GOT3 (cell line): ENCODE results near the gene HAPSTR1.

Experiments
- DNase-seq: peaks from one replicate; lab custom pipeline; 2025; ENCODE audit warnings: mixed read lengths; lab: John Stamatoyannopoulos, UW

HAPSTR1 gene

GRCh38 chr16:9096416-9096952, 5.0 kb downstream of the HAPSTR1 start:
- no peak for DNase-seq

- no peak for DNase-seq
These were observed 6.1 kb downstream of the HAPSTR1 start for GRCh38 chr16:9097266-9098219.

GRCh38 chr16:9098377-9099090, 7.1 kb downstream of the HAPSTR1 start:
- no peak for DNase-seq

- DNase-seq = no peak
These were observed 7.7 kb downstream of the HAPSTR1 start for GRCh38 chr16:9099131-9099625.

- no peak for DNase-seq
These were observed 10.9 kb downstream of the HAPSTR1 start for GRCh38 chr16:9102379-9102778.

GRCh38 chr16:9102943-9103342, 11.5 kb downstream of the HAPSTR1 start:
- DNase-seq = no peak

- DNase-seq = no peak
These were observed 12.1 kb downstream of the HAPSTR1 start for GRCh38 chr16:9103546-9103945.

- no peak for DNase-seq
These were observed 13.7 kb downstream of the HAPSTR1 start for GRCh38 chr16:9105189-9105588.

- DNase-seq = no peak
These were observed 15.9 kb downstream of the HAPSTR1 start for GRCh38 chr16:9107025-9107970.

- DNase-seq = no peak
These were observed 17.8 kb downstream of the HAPSTR1 start for GRCh38 chr16:9109255-9109654.

- DNase-seq = no peak
These were observed 20.9 kb downstream of the HAPSTR1 start for GRCh38 chr16:9112166-9112843.

GRCh38 chr16:9112844-9113186, 21.4 kb downstream of the HAPSTR1 start:
- DNase-seq = no peak

GRCh38 chr16:9113707-9114106, 22.3 kb downstream of the HAPSTR1 start:
- no peak for DNase-seq

GRCh38 chr16:9114112-9114511, 22.7 kb downstream of the HAPSTR1 start:
- no peak for DNase-seq

GRCh38 chr16:9114842-9115241, 23.4 kb downstream of the HAPSTR1 start:
- no peak for DNase-seq

- no peak for DNase-seq
These were observed 23.8 kb downstream of the HAPSTR1 start for GRCh38 chr16:9115277-9115676.

- DNase-seq = no peak
These were observed 24.7 kb downstream of the HAPSTR1 start for GRCh38 chr16:9116141-9116540.

GRCh38 chr16:9118170-9118569, 26.7 kb downstream of the HAPSTR1 start:
- DNase-seq = no peak

- no peak for DNase-seq
These were observed 28.4 kb downstream of the HAPSTR1 start for GRCh38 chr16:9119795-9120194.

- DNase-seq = no peak
These were observed 30.9 kb downstream of the HAPSTR1 start for GRCh38 chr16:9122342-9122741.

- DNase-seq = no peak
These were observed 31.5 kb downstream of the HAPSTR1 start for GRCh38 chr16:9122969-9123368.
